GM10266 (cell line): ENCODE measurements around the gene HAUS7.

Source experiments
- DNase-seq: peaks from one replicate; pipeline ENCODE4 v3.0.0; 2012; ENCODE audit errors: extremely low spot score
- TF ChIP-seq, protein P1 (sequence below): IDR thresholded peaks from 2 replicates; pipeline ENCODE4 v1.5.1; 2012; ENCODE audit warnings: mild to moderate bottlenecking, low read depth; ENCODE audit not compliant: control insufficient read depth, insufficient read depth; ENCODE audit errors: missing control alignments

HAUS7 gene

DNA sequence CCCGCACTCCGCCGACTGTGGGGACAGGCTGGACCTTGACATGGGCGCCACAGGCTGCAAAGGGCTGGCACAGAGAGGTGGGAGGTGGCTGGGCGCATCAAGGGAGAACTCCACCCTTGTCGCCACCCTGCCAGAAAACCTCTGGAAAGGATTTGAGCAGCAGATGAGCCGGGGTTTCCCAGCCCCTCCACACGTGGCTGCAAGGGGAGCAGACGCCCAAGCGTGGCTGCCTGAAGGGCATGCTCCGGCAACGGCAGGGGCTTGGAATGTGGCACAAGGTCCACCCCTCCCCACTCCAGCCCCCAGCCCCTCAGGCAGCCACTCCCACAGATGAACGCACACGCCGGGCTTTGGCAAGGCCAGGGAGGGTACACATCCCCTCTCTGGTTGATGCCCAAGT lies 29.0 kb upstream of the HAUS7 start:
- DNase-seq = no peak
- TF ChIP-seq, protein P1, sequence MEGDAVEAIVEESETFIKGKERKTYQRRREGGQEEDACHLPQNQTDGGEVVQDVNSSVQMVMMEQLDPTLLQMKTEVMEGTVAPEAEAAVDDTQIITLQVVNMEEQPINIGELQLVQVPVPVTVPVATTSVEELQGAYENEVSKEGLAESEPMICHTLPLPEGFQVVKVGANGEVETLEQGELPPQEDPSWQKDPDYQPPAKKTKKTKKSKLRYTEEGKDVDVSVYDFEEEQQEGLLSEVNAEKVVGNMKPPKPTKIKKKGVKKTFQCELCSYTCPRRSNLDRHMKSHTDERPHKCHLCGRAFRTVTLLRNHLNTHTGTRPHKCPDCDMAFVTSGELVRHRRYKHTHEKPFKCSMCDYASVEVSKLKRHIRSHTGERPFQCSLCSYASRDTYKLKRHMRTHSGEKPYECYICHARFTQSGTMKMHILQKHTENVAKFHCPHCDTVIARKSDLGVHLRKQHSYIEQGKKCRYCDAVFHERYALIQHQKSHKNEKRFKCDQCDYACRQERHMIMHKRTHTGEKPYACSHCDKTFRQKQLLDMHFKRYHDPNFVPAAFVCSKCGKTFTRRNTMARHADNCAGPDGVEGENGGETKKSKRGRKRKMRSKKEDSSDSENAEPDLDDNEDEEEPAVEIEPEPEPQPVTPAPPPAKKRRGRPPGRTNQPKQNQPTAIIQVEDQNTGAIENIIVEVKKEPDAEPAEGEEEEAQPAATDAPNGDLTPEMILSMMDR = no peak

DNA sequence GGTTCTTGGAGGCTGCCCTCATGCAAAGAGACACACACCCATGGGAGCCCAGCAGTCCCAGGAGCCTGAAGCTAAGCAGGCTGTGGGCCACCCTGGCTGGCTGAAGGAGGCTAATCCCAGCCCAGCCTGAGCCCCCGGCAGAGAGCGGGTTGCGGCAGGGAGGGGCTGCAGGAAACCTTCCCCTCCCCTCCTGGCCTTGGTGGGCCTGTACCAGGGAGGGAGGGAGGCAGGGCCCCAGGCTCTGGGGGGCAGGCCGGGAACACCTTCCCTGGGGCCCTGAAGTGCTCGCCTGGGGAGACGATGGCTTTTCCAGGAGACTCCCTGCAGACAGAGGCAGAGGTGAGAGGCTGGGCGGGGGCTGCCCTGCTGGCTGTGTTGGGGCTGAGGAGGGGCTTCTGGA lies 28.1 kb upstream of the HAUS7 start:
- DNase-seq = no peak
- TF ChIP-seq, protein P1 = no peak

DNA sequence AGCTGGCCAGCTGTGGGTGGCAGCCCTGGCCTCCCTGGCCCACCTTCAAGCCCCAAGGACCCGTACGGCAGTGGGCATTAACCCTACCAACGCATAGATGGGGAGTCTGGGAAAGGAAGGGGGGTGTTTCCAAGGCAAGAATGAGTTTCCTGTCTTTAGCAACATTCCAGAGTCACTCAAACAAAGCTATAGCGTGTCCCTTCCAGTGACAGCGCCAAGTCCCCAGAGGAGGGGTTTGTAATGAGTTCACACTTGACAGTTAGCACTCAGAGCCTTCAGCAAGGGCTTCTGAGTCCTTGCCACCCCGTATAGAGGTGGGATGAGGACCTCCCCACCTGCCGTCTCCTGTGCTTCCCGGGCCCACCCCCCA lies 26.2 kb upstream of the HAUS7 start:
- TF ChIP-seq, protein P1 = no peak
- DNase-seq = no peak

DNA sequence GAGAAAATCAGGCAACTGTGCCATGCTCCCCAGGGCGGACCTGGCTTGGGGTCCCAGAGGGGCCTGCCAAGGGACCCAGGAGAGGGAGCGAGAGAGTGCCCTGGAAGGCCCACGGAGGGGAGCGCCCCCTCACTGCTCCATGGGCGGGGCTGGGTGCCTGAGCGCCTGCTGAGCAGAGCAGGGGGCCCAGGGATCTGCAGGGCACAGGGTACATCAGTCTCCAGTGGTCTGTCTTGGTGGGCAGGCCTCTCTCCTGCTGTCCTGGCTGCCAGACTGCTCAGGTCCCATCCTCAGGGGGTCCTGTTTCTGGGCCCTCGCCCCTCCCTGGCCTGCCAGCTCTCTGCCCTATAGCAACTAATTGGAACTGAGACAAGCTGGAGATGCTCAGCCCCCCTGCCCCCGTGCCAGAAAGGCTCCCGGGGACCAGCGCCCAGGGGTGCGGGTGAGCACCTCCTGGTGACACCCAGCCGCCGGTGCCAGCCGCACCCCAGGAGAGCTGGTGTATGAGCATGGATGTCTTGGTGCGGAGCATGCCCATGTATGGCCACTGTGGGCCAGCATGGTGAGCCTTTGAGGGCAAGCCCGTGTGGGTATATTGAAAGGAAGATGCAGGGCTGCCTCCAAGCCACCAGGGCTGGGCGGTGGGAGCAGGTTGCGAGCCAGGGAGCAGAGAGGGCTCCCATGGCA lies 25.7 kb upstream of the HAUS7 start:
- TF ChIP-seq, protein P1 = no peak
- no peak for DNase-seq

DNA sequence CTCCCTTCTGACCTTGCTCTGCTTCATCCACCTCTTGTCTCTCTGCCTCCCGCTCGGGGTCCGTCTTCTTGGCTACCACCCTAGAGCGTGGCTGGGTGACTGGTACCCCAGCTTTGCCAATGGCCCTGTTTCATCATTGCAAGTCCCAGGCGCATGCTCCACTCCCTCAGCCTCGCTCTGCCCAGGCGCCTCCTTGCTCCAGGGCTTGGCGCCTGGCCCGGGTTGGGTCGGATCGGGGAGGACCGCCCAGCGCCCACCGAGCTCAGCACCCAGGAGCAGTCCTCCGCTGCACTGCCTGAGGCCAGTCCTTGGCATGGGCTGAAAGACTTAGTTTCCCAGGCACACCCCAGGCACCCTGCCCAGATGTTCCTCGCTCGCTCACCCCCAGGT lies 25.0 kb upstream of the HAUS7 start:
- no peak for DNase-seq
- TF ChIP-seq, protein P1 = no peak

DNA sequence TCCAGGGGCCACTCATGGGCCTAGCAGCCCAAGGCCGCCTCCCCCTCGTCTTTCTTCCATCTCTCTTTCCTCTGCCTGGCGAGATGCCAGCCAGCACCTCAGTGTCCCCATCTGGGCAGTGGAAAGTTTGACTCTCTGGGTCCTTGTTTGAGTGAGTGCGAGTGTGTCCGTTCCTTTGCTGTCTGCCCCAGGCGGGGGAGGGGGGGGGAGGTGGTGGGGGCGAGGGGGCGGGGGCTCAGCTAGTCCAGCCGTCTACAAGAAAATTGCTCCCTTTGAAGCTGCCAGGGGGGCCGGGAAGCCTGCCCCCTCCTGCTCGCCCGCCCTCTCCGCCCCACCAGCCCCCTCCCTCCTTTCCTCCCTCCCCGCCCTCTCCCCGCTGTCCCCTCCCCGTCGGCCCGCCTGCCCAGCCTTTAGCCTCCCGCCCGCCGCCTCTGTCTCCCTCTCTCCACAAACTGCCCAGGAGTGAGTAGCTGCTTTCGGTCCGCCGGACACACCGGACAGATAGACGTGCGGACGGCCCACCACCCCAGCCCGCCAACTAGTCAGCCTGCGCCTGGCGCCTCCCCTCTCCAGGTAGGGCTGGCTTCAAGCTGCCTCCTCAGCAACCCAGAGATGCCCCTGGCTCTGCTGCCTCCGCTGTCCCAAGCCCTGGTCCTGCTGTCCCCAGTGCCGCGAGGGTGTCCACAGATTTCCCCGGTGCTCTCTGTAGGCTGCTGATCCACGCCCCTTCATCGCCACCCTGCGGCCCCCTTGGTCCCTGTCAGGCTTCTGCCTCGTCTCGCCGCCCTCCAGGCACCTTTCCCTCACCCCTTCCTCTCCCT lies 24.4 kb upstream of the HAUS7 start, which contains the start of gene BGN:
Gene BGN, plus strand, starts transcription at position 440 of the 821 bp plus-strand sequence. CDS start 9,652 bp downstream, outside the sequence.
- TF ChIP-seq, protein P1 = no peak
- DNase-seq = no peak

DNA sequence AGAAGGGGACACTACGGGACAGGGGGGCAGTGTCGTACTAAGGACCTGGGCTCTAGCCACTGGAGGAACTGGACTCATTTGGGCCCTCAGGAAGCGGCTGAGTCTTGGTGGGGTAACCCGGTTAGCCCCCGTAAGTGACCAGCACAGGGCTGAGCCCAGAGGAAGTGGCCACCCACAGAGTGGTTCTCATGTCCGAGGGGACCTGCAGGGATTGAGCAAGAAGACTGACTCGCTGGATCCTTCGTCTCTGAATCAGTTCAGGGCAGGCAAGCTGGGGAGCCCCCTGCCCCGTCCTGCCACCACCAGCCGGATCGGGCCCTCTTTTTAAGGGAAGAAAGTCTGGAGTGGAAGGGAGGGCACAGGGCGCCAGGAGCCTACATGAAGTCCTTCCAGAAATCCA lies 23.7 kb upstream of the HAUS7 start:
- TF ChIP-seq, protein P1 = no peak
- DNase-seq = no peak
